ENCODE data around the gene TGFB3. TPM values are rescaled to one million over a fixed set of nuclear protein-coding genes. Genes with fewer than 3 reads are reported as not detected.

The TGFB3 gene
- polyA plus RNA-seq, 2 donors, result 2.8 to 3.9 TPM

DNA sequence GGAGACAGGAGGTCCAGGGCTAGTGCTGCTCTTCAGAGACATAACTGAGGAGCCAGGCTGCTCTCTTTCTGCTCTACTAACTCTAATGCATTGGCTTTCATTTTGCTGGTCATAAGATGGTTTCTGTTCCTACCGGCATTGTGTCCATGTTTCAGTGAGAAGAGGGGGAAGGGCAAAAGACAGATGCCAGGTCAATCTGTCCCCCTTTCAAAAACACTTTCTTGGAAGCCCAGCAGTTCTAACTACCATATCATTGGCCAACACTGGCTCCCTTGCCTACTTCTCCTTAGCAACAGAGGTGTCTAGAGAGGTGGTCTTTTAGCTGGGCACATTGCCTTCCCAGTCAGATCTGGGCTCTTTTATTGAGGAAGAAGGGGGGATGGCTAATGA lies 63.9 kb downstream of the TGFB3 start:
- no peaks in the 10 kb centered on the region for H3K36me3 ChIP-seq (ENCODE audit: control insufficient read depth in 2 of 2, insufficient read depth in 2 of 2, low read length in 1 of 2)
- no peaks in the 10 kb centered on the region for H3K27me3 ChIP-seq (ENCODE audit: control insufficient read depth in 1 of 2, insufficient read depth in 2 of 2, low read length in 2 of 2)
- no peaks in the 10 kb centered on the region for H3K9me3 ChIP-seq (ENCODE audit: control insufficient read depth in 2 of 2, insufficient read depth in 1 of 2, low read depth in 1 of 2, low read length in 1 of 2)
- H3K27ac ChIP-seq (ENCODE audit: low read depth in 2 of 2, low read length in 1 of 2), result no peak overlapping the region
- H3K4me1 ChIP-seq (ENCODE audit: control insufficient read depth in 2 of 2, insufficient read depth in 2 of 2, low read length in 1 of 2), result no peaks in the 10 kb centered on the region
- no peak overlapping the region for H3K4me3 ChIP-seq (ENCODE audit: low read depth in 1 of 2, low read length in 2 of 2)
- WGBS, 2 donors, result 64 to 75% methylated on average over 1 of the region's 1 CpG

DNA sequence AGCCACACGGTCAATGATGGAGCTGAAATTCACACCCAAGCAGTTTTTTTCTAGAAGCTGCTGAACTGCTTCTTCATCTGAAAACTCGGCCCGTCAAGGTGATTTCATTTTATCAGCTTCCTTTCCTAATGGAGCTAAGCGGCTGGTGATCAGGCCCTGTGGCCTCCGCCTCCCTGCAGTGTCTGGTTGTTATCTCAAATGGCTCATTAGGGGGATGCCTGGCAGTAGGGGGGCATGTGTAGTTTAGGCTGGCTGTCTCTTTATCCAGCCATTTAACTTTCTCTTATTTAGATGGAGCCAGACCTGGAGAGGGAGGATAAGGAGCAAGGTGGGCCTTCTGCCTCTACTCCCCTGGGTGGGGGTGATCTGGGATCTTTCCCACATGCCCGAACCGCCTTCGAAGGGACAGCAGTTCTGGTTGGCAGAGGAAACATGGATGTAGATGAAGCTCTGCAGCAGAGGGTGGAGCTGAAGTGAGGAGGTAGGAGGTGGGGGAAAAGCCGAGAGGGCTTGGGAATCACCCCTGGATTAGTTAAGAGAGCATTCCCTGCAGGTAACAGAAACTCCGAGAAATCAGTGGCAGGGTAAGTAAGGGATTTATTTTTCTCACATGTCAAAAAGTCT lies 64.4 kb downstream of the TGFB3 start:
- 90 to 91% methylated on average over 10 of the region's 10 CpGs for WGBS, 2 donors

DNA sequence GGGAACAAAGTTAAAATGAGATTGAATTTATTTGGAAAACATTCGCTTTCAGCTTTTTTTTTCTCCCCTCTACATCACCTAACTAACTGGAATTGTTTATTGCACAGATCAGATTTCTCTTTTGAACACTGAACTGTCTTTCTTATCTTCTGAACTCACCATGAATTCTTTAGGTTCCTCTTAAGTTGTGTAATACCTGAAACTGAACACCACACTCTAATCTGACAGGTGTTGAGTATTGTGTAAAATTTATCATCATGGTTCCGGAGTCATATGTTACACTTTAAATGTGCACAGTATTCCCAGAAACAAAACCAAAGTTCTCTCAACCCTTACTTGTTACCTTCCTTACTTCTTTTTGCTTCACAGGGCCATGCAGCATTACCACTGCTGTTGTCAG lies 66.8 kb downstream of the TGFB3 start:
- 90 to 98% methylated on average over 2 of the region's 2 CpGs for WGBS, 2 donors
- Histone ChIP-seq H3K4me3 (ENCODE audit: low read depth in 1 of 2, low read length in 2 of 2) (no peak overlapping the region), H3K27me3 (ENCODE audit: control insufficient read depth in 1 of 2, insufficient read depth in 2 of 2, low read length in 2 of 2) (no peaks in the 10 kb centered on the region), H3K9me3 (ENCODE audit: control insufficient read depth in 2 of 2, insufficient read depth in 1 of 2, low read depth in 1 of 2, low read length in 1 of 2) (no peaks in the 10 kb centered on the region), H3K27ac (ENCODE audit: low read depth in 2 of 2, low read length in 1 of 2) (no peak overlapping the region), H3K4me1 (ENCODE audit: control insufficient read depth in 2 of 2, insufficient read depth in 2 of 2, low read length in 1 of 2) (no peaks in the 10 kb centered on the region), H3K36me3 (ENCODE audit: control insufficient read depth in 2 of 2, insufficient read depth in 2 of 2, low read length in 1 of 2) (no peaks in the 10 kb centered on the region)

More for the DNA sequence above, 64.4 kb downstream of the TGFB3 start:
- H3K36me3 ChIP-seq (ENCODE audit: control insufficient read depth in 2 of 2, insufficient read depth in 2 of 2, low read length in 1 of 2), result no peaks in the 10 kb centered on the region
- no peaks in the 10 kb centered on the region for H3K9me3 ChIP-seq (ENCODE audit: control insufficient read depth in 2 of 2, insufficient read depth in 1 of 2, low read depth in 1 of 2, low read length in 1 of 2)
- H3K4me1 ChIP-seq (ENCODE audit: control insufficient read depth in 2 of 2, insufficient read depth in 2 of 2, low read length in 1 of 2), result no peaks in the 10 kb centered on the region
- no peaks in the 10 kb centered on the region for H3K27me3 ChIP-seq (ENCODE audit: control insufficient read depth in 1 of 2, insufficient read depth in 2 of 2, low read length in 2 of 2)
- H3K27ac ChIP-seq (ENCODE audit: low read depth in 2 of 2, low read length in 1 of 2), result no peak overlapping the region
- no peak overlapping the region for H3K4me3 ChIP-seq (ENCODE audit: low read depth in 1 of 2, low read length in 2 of 2)

DNA sequence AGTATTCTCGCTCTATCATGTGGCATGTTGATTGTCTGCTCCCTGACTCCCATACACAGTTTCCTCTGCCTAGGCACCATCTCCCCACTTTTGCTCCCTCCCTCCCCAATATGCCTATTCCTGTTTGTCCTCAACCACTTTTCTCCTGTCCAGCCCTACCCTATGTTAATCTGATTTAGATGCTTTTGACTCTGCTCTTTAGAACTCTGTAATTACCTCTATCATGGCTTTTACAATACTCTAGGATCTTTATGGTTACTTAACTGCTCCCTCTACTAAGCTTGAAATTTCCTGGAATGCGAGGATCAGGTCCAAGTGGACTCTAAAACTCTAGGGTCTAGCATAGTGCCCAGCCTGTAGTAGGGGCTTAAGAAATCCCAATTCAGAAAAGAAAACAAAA lies 68.6 kb downstream of the TGFB3 start:
- no peak overlapping the region for H3K4me3 ChIP-seq (ENCODE audit: low read depth in 1 of 2, low read length in 2 of 2)
- no peaks in the 10 kb centered on the region for H3K27me3 ChIP-seq (ENCODE audit: control insufficient read depth in 1 of 2, insufficient read depth in 2 of 2, low read length in 2 of 2)
- no peaks in the 10 kb centered on the region for H3K36me3 ChIP-seq (ENCODE audit: control insufficient read depth in 2 of 2, insufficient read depth in 2 of 2, low read length in 1 of 2)
- 88 to 91% methylated on average over 2 of the region's 2 CpGs for WGBS, 2 donors
- H3K9me3 ChIP-seq (ENCODE audit: control insufficient read depth in 2 of 2, insufficient read depth in 1 of 2, low read depth in 1 of 2, low read length in 1 of 2), result no peaks in the 10 kb centered on the region
- no peak overlapping the region for H3K27ac ChIP-seq (ENCODE audit: low read depth in 2 of 2, low read length in 1 of 2)
- H3K4me1 ChIP-seq (ENCODE audit: control insufficient read depth in 2 of 2, insufficient read depth in 2 of 2, low read length in 1 of 2), result no peaks in the 10 kb centered on the region

GRCh38 chr14:75911883-75912282 lies 69.9 kb downstream of the TGFB3 start:
- WGBS, 2 donors, result 67 to 78% methylated on average over 7 of the region's 7 CpGs

GRCh38 chr14:75910048-75910447 lies 71.7 kb downstream of the TGFB3 start:
- Histone ChIP-seq H3K27ac (ENCODE audit: low read depth in 2 of 2, low read length in 1 of 2) (no peak overlapping the region), H3K4me3 (ENCODE audit: low read depth in 1 of 2, low read length in 2 of 2) (no peak overlapping the region), H3K9me3 (ENCODE audit: control insufficient read depth in 2 of 2, insufficient read depth in 1 of 2, low read depth in 1 of 2, low read length in 1 of 2) (peaks cover 0 to 2% of the 10 kb centered on the region in 2 donors), H3K27me3 (ENCODE audit: control insufficient read depth in 1 of 2, insufficient read depth in 2 of 2, low read length in 2 of 2) (no peaks in the 10 kb centered on the region), H3K36me3 (ENCODE audit: control insufficient read depth in 2 of 2, insufficient read depth in 2 of 2, low read length in 1 of 2) (no peaks in the 10 kb centered on the region), H3K4me1 (ENCODE audit: control insufficient read depth in 2 of 2, insufficient read depth in 2 of 2, low read length in 1 of 2) (no peaks in the 10 kb centered on the region)
- WGBS, 2 donors, result 57 to 69% methylated on average over 2 of the region's 2 CpGs

More at GRCh38 chr14:75911883-75912282, 69.9 kb downstream of the TGFB3 start:
- peaks cover 0 to 2% of the 10 kb centered on the region in 2 donors for H3K9me3 ChIP-seq (ENCODE audit: control insufficient read depth in 2 of 2, insufficient read depth in 1 of 2, low read depth in 1 of 2, low read length in 1 of 2)
- no peak overlapping the region for H3K27ac ChIP-seq (ENCODE audit: low read depth in 2 of 2, low read length in 1 of 2)
- H3K27me3 ChIP-seq (ENCODE audit: control insufficient read depth in 1 of 2, insufficient read depth in 2 of 2, low read length in 2 of 2), result no peaks in the 10 kb centered on the region
- no peaks in the 10 kb centered on the region for H3K4me1 ChIP-seq (ENCODE audit: control insufficient read depth in 2 of 2, insufficient read depth in 2 of 2, low read length in 1 of 2)
- H3K4me3 ChIP-seq (ENCODE audit: low read depth in 1 of 2, low read length in 2 of 2), result no peak overlapping the region
- no peaks in the 10 kb centered on the region for H3K36me3 ChIP-seq (ENCODE audit: control insufficient read depth in 2 of 2, insufficient read depth in 2 of 2, low read length in 1 of 2)

- no peaks in the 10 kb centered on the region for H3K4me1 ChIP-seq (ENCODE audit: control insufficient read depth in 2 of 2, insufficient read depth in 2 of 2, low read length in 1 of 2)
- 86 to 90% methylated on average over 3 of the region's 3 CpGs for WGBS, 2 donors
- no peak overlapping the region for H3K27ac ChIP-seq (ENCODE audit: low read depth in 2 of 2, low read length in 1 of 2)
- H3K9me3 ChIP-seq (ENCODE audit: control insufficient read depth in 2 of 2, insufficient read depth in 1 of 2, low read depth in 1 of 2, low read length in 1 of 2), result peaks cover 0 to 2% of the 10 kb centered on the region in 2 donors
- H3K4me3 ChIP-seq (ENCODE audit: low read depth in 1 of 2, low read length in 2 of 2), result no peak overlapping the region
- no peaks in the 10 kb centered on the region for H3K36me3 ChIP-seq (ENCODE audit: control insufficient read depth in 2 of 2, insufficient read depth in 2 of 2, low read length in 1 of 2)
- no peaks in the 10 kb centered on the region for H3K27me3 ChIP-seq (ENCODE audit: control insufficient read depth in 1 of 2, insufficient read depth in 2 of 2, low read length in 2 of 2)
Observed at GRCh38 chr14:75909630-75910029, 72.2 kb downstream of the TGFB3 start.

Other genes with a start within 250 kb of the TGFB3 start
- 10 to 100 TPM; 25.2 to 27.7 TPM for gene IFT43, start 3.8 kb upstream of the TGFB3 start, polyA plus RNA-seq
- 1 to 10 TPM; 4.2 to 7.2 TPM for gene GPATCH2L, start 169.9 kb upstream of the TGFB3 start, polyA plus RNA-seq